GM12878 (cell line): Measurements from ENCODE around the gene DCAF4. TPM values are rescaled to one million over a fixed set of nuclear protein-coding genes. Genes with fewer than 3 reads are reported as not detected.

Experiments
- ATAC-seq: fragments of 200-7000 bp; cut with Tn5 transposase; 3 replicates; pipeline ENCODE4 v1.9.1; 2020; ENCODE audit warnings: mild to moderate bottlenecking, moderate library complexity
- BruUV-seq: library from RNA; stranded (reverse); fragments of 400-500 nt; replicated peaks from 2 replicates; lab custom pipeline; 2021; lab: Mats Ljungman, UMichigan
- CTCF ChIA-PET: fragments of 300-600 bp; sonication (Branson Sonifier 250); formaldehyde crosslinking; extraction: SDS; loops from one replicate; lab custom pipeline; 2021; ENCODE audit warnings: inconsistent platforms; lab: Yijun Ruan, JAX
- POLR2A ChIA-PET: fragments of 350-600 bp; formaldehyde crosslinking; extraction: SDS; loops from one replicate; lab custom pipeline; 2021; ENCODE audit warnings: inconsistent platforms; lab: Charles Lee
- RAD21 ChIA-PET: fragments of 300-600 bp; sonication (Branson Sonifier 250); formaldehyde crosslinking; loops from one replicate; lab custom pipeline; 2023; ENCODE audit warnings: antibody characterized with exemption; ENCODE audit not compliant: unreplicated experiment; lab: Charles Lee
- SMC1A ChIA-PET: fragments of 300-600 bp; sonication (Branson Sonifier 250); formaldehyde crosslinking; loops from one replicate; lab custom pipeline; 2023; ENCODE audit not compliant: unreplicated experiment, uncharacterized antibody; lab: Charles Lee
- DNase-seq: peaks from one replicate; pipeline ENCODE4 v3.0.0-alpha.2; 2011; ENCODE audit warnings: low read depth, low spot score
- FAIRE-seq: peaks from 3 replicates; lab custom pipeline; 2011; peaks lifted over from hg19 to GRCh38; lab: Jason Lieb, UNC
- H2AFZ ChIP-seq: 2 replicates; pipeline ENCODE4 v1.6.0; 2011; ENCODE audit warnings: low read depth, low read length, control low read depth; ENCODE audit not compliant: control insufficient read depth
- H3K27ac ChIP-seq: 2 replicates; pipeline ENCODE4 v1.5.1; 2011; ENCODE audit warnings: control low read depth; ENCODE audit not compliant: control insufficient read depth, insufficient read depth
- H3K27me3 ChIP-seq, 2 experiments: replicated peaks in 1 of 2; 2 replicates each; pipeline versions ENCODE4 v1.6.0 to v1.6.1; 2011; ENCODE audit warnings: low read length in 1 of 2; ENCODE audit not compliant: control insufficient read depth in 2 of 2, insufficient read depth in 2 of 2
- H3K36me3 ChIP-seq, 2 experiments: 2 replicates each; pipeline ENCODE4 v1.5.1; 2011; ENCODE audit warnings: low read length in 1 of 2; ENCODE audit not compliant: control insufficient read depth in 2 of 2, insufficient read depth in 2 of 2
- H3K4me1 ChIP-seq: 2 replicates; pipeline ENCODE4 v1.6.1; 2011; ENCODE audit warnings: mild to moderate bottlenecking, low read length, moderate library complexity, mixed read lengths; ENCODE audit not compliant: control insufficient read depth, insufficient read depth
- H3K4me2 ChIP-seq: 2 replicates; pipeline ENCODE4 v1.6.0; 2011; ENCODE audit warnings: control low read depth; ENCODE audit not compliant: control insufficient read depth, insufficient read depth
- H3K4me3 ChIP-seq: fragments of 200-600 bp; sonication (generic); 2 replicates; pipeline ENCODE4 v1.5.1; 2016
- H3K79me2 ChIP-seq: 2 replicates; pipeline ENCODE4 v1.6.0; 2011; ENCODE audit warnings: low read length; ENCODE audit not compliant: control insufficient read depth, insufficient read depth
- H3K9ac ChIP-seq: 2 replicates; pipeline ENCODE4 v1.8.0; 2011; ENCODE audit warnings: low read length, control low read depth, mixed read lengths; ENCODE audit not compliant: control insufficient read depth, insufficient read depth
- H3K9me3 ChIP-seq: replicated peaks from 3 replicates; pipeline ENCODE4 v1.5.1; 2011; ENCODE audit warnings: mild to moderate bottlenecking, low read length; ENCODE audit not compliant: control insufficient read depth, insufficient read depth
- H4K20me1 ChIP-seq: 2 replicates; pipeline ENCODE4 v1.6.0; 2011; ENCODE audit not compliant: control insufficient read depth, insufficient read depth
- CBFB ChIP-seq: IDR thresholded peaks from 2 replicates; pipeline ENCODE4 v1.6.1; 2016; ENCODE audit warnings: antibody characterized with exemption, low read depth
- CBX3 ChIP-seq: fragments of 200-600 bp; sonication (generic); IDR thresholded peaks from 2 replicates; pipeline ENCODE4 v1.6.1; 2016; ENCODE audit warnings: low read depth, borderline replicate concordance
- CHD1 ChIP-seq: IDR thresholded peaks from 2 replicates; pipeline ENCODE4 v1.6.1; 2012; ENCODE audit warnings: low read depth, low read length, improper control_type of control experiment
- JUND ChIP-seq: IDR thresholded peaks from 2 replicates; pipeline ENCODE4 v1.6.1; 2012; ENCODE audit warnings: low read depth, mild to moderate bottlenecking, low read length, improper control_type of control experiment, moderate library complexity
- MEF2B ChIP-seq: fragments of 450-650 bp; IDR thresholded peaks from 2 replicates; pipeline ENCODE4 v1.6.1; 2018; ENCODE audit warnings: mild to moderate bottlenecking, moderate library complexity; ENCODE audit not compliant: partially characterized antibody, poor library complexity, severe bottlenecking
- NFYA ChIP-seq: IDR thresholded peaks from 2 replicates; pipeline ENCODE4 v1.6.1; 2011; ENCODE audit warnings: low read depth, mild to moderate bottlenecking, low read length, improper control_type of control experiment, borderline replicate concordance
- NR2F1 ChIP-seq: fragments of 450-650 bp; conservative IDR thresholded peaks from 2 replicates; pipeline ENCODE4 v1.6.1; 2017; ENCODE audit warnings: mild to moderate bottlenecking
- POLR2AphosphoS2 ChIP-seq: IDR thresholded peaks from 2 replicates; pipeline ENCODE4 v1.6.1; 2011; ENCODE audit warnings: low read depth, mild to moderate bottlenecking, low read length, improper control_type of control experiment, moderate library complexity
- RB1 ChIP-seq: fragments of 450-650 bp; formaldehyde crosslinking; IDR thresholded peaks from 2 replicates; pipeline ENCODE4 v1.6.1; 2017; ENCODE audit warnings: mild to moderate bottlenecking, borderline replicate concordance
- SIN3A ChIP-seq: IDR thresholded peaks from 2 replicates; pipeline ENCODE4 v1.6.1; 2012; ENCODE audit warnings: low read depth, low read length, improper control_type of control experiment
- ZZZ3 ChIP-seq: IDR thresholded peaks from 2 replicates; pipeline ENCODE4 v1.6.1; 2011; ENCODE audit warnings: low read depth; ENCODE audit not compliant: control insufficient read depth, insufficient read length
- WGBS: methylation state at CpG from one replicate; pipeline ENCODE4 v1.1.6; 2016; ENCODE audit warnings: low lambda C conversion rate; ENCODE audit not compliant: insufficient replicate concordance, insufficient coverage; ENCODE audit errors: missing lambda C conversion rate; 5-methylcytosine and 5-hydroxymethylcytosine counted together
- in situ Hi-C: fragments of 300-500 bp; cut with MboI; formaldehyde crosslinking; loops from 9 replicates; pipeline ENCODE4 v1.14.3; 2018; ENCODE audit warnings: mixed read lengths
- intact Hi-C: fragments of 100-400 bp; cut with micrococcal nuclease; formaldehyde crosslinking; loops from one replicate; pipeline ENCODE4 v1.14.2; 2022; ENCODE audit not compliant: unreplicated experiment
- polyA plus RNA-seq, 11 experiments: library from polyadenylated mRNA; depleted of rRNA in 4 of 11; unstranded in 6 of 11; stranded (reverse) in 5 of 11; fragments of >200 nt; fragmentation: Nextera tagmentation in 4 of 11; fragmentation: Illumina TruSeq in 1 of 11; extraction: Ambion mirVana in 4 of 11; extraction: Trizol in 1 of 11; gene quantifications; 1 replicate in 1 of 11; 2 replicates in 10 of 11; pipeline versions ENCODE4 v1.2.1 to v1.2.3, GENCODE V29; 2011 to 2016; ENCODE audit warnings: inconsistent platforms in 2 of 11, missing spikeins in 2 of 11, low read depth in 1 of 11
- total RNA-seq, 4 experiments: library from RNA; depleted of rRNA in 3 of 4; stranded (reverse); fragments of >200 nt in 3 of 4; fragmentation: Illumina TruSeq in 1 of 4; extraction: Trizol in 1 of 4; gene quantifications; 2 replicates each; pipeline versions ENCODE4 v1.2.1 to v1.2.3, GENCODE V29; 2013 to 2021
- TF ChIP-seq, protein P1 (sequence below): IDR thresholded peaks from 2 replicates; pipeline ENCODE4 v1.6.1; 2012; ENCODE audit warnings: low read depth, low read length, improper control_type of control experiment
- TF ChIP-seq, protein P2 (sequence below): IDR thresholded peaks from 2 replicates; pipeline ENCODE4 v1.6.1; 2011; ENCODE audit warnings: borderline replicate concordance, low read depth, mild to moderate bottlenecking, moderate library complexity, low read length; ENCODE audit not compliant: insufficient read depth, poor library complexity, severe bottlenecking
- TF ChIP-seq, protein P3 (sequence below): fragments of 450-650 bp; conservative IDR thresholded peaks from 2 replicates; pipeline ENCODE4 v1.6.1; 2017; ENCODE audit warnings: mild to moderate bottlenecking, moderate library complexity

DCAF4 gene
- total and polyA plus RNA-seq, 10 of the 15 experiments (the other 5 are each of a cell fraction or from before 2014, with no cell fraction given): 2.6 to 51.1 (median 21.0) TPM

DNA sequence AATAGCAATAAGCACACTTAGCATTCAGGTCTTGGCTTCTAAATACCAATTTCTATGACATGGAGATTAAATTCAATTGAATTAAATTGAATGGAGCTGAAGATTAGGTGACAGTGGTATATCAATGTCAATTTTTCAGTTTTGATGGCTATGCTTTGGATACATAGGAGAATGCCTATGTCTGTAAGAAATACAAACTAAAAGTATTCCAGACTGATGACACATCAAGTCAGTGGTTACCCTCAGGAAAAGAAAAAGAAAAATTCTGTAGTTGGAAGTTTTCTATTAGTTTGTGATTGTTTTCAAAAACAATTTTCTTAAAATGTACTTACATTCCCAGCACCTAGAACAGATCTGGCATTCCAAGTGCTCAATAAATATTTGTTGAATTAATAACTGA is 4.9 kb upstream of the DCAF4 start:
- in situ Hi-C loops (no loop called here), intact Hi-C loops (no loop called here)
- no peak overlapping the region for H2AFZ ChIP-seq
- no peaks in the 10 kb centered on the region; a peak in 1 of 4 replicates for H3K27me3 ChIP-seq
- ChIA-PET POLR2A (no interaction called here), SMC1A (interaction anchor here (1.0 kb wide), 1 partner anchor 17 kb away, joined by 3 read pairs; no protein-coding TSS in a partner anchor), CTCF (interaction anchor here (1.7 to 1.9 kb wide), 2 partner anchors 27 to 408 kb away, joined by 5 to 11 read pairs; no protein-coding TSS in a partner anchor), RAD21 (no interaction called here)
- no peaks in the 10 kb centered on the region for H4K20me1 ChIP-seq
- no peak overlapping the region for H3K9ac ChIP-seq
- BruUV-seq: no TSS peak
- FAIRE-seq (no peak), DNase-seq (no peak), ATAC-seq (no peak)
- H3K27ac ChIP-seq: no peak overlapping the region
- H3K79me2 ChIP-seq: no peaks in the 10 kb centered on the region
- no peak overlapping the region for H3K4me3 ChIP-seq
- H3K4me2 ChIP-seq: no peak overlapping the region
- H3K36me3 ChIP-seq: no peaks in the 10 kb centered on the region
- TF ChIP-seq, protein P1, sequence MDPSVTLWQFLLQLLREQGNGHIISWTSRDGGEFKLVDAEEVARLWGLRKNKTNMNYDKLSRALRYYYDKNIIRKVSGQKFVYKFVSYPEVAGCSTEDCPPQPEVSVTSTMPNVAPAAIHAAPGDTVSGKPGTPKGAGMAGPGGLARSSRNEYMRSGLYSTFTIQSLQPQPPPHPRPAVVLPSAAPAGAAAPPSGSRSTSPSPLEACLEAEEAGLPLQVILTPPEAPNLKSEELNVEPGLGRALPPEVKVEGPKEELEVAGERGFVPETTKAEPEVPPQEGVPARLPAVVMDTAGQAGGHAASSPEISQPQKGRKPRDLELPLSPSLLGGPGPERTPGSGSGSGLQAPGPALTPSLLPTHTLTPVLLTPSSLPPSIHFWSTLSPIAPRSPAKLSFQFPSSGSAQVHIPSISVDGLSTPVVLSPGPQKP: no peak
- TF ChIP-seq JUND: no peak
- no peak for TF ChIP-seq CBX3
- TF ChIP-seq NFYA: no peak
- no peaks in the 10 kb centered on the region; the same call in 1 of the 2 replicates for H3K4me1 ChIP-seq
- no peaks in the 10 kb centered on the region for H3K9me3 ChIP-seq

DNA sequence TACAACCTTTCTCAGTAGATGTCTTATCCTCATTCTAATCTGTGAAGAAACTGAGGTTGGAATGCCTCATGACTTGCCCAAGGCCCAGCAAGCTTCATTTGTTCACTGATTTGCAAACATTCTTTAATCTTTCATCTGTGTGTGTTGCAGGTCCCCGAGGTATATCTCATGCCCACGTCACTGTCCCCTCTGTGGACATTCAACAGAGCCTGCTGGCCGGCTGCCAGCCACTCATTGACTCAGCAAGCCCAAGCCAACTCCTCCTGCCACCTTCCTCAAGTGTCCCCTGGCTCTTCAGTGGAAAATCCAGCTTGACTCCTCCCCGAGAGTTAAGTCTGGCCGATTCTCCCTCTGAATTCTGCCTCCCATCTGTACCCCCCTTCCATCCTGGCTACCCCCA is 1.9 kb upstream of the DCAF4 start:
- ChIA-PET SMC1A (interaction anchor here (0.5 kb wide), 1 partner anchor 232 kb away, joined by 3 read pairs; no protein-coding TSS in a partner anchor), RAD21 (no interaction called here), CTCF (interaction anchor here (0.5 to 2.4 kb wide), 3 partner anchors 24 to 646 kb away, joined by 3 to 9 read pairs (median 3); no protein-coding TSS in a partner anchor), POLR2A (interaction anchor here (0.7 kb wide), 1 partner anchor 134 kb away, joined by 3 read pairs; no protein-coding TSS in a partner anchor)
- H3K79me2 ChIP-seq: peaks cover 10% of the 10 kb centered on the region
- no peak for FAIRE-seq
- no peaks in the 10 kb centered on the region for H4K20me1 ChIP-seq
- no peaks in the 10 kb centered on the region; a peak in 1 of 4 replicates for H3K27me3 ChIP-seq
- no TSS peak for BruUV-seq
- H3K4me1 ChIP-seq: no peaks in the 10 kb centered on the region; the same call in 1 of the 2 replicates
- intact Hi-C loops: no loop called here
- in situ Hi-C loops: no loop called here
- no peaks in the 10 kb centered on the region for H3K9me3 ChIP-seq
- no peaks in the 10 kb centered on the region for H3K36me3 ChIP-seq
- no peak overlapping the region for H3K4me3 ChIP-seq
- 46% methylated on average over 5 of the region's 5 CpGs for WGBS
- no peak for DNase-seq
- ATAC-seq: no peak
- no peak overlapping the region for H3K9ac ChIP-seq
- H3K4me2 ChIP-seq: no peak overlapping the region
- no peak overlapping the region for H2AFZ ChIP-seq
- no peak overlapping the region for H3K27ac ChIP-seq
- TF ChIP-seq POLR2AphosphoS2: no peak
- no peak for TF ChIP-seq ZZZ3
- TF ChIP-seq, protein P2, sequence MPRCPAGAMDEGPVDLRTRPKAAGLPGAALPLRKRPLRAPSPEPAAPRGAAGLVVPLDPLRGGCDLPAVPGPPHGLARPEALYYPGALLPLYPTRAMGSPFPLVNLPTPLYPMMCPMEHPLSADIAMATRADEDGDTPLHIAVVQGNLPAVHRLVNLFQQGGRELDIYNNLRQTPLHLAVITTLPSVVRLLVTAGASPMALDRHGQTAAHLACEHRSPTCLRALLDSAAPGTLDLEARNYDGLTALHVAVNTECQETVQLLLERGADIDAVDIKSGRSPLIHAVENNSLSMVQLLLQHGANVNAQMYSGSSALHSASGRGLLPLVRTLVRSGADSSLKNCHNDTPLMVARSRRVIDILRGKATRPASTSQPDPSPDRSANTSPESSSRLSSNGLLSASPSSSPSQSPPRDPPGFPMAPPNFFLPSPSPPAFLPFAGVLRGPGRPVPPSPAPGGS: no peak
- TF ChIP-seq CHD1: no peak
- TF ChIP-seq MEF2B: no peak
- no peak for TF ChIP-seq CBFB
- TF ChIP-seq, protein P3, sequence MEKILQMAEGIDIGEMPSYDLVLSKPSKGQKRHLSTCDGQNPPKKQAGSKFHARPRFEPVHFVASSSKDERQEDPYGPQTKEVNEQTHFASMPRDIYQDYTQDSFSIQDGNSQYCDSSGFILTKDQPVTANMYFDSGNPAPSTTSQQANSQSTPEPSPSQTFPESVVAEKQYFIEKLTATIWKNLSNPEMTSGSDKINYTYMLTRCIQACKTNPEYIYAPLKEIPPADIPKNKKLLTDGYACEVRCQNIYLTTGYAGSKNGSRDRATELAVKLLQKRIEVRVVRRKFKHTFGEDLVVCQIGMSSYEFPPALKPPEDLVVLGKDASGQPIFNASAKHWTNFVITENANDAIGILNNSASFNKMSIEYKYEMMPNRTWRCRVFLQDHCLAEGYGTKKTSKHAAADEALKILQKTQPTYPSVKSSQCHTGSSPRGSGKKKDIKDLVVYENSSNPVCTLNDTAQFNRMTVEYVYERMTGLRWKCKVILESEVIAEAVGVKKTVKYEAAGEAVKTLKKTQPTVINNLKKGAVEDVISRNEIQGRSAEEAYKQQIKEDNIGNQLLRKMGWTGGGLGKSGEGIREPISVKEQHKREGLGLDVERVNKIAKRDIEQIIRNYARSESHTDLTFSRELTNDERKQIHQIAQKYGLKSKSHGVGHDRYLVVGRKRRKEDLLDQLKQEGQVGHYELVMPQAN: no peak
- TF ChIP-seq SIN3A: no peak
- no peak for TF ChIP-seq RB1
- no peak for TF ChIP-seq NR2F1
